Trophoblast cell (in vitro differentiated cells and primary cell): ENCODE measurements around the gene C3orf70.

Source experiments
- DNase-seq, 2 donors: peaks; one replicate each; pipeline ENCODE4 v3.0.0-alpha.2; 2016
- H2AFZ ChIP-seq: 2 replicates; pipeline ENCODE4 v1.6.1; 2013; ENCODE audit warnings: low read length, moderate library complexity, mild to moderate bottlenecking; ENCODE audit not compliant: insufficient read depth, poor library complexity
- H2AK5ac ChIP-seq: 2 replicates; pipeline ENCODE4 v1.6.1; 2013; ENCODE audit warnings: mild to moderate bottlenecking, low read length
- H2BK120ac ChIP-seq: 2 replicates; pipeline ENCODE4 v1.6.1; 2013; ENCODE audit warnings: low read length, mild to moderate bottlenecking, moderate library complexity; ENCODE audit not compliant: insufficient read depth, poor library complexity
- H2BK12ac ChIP-seq: 2 replicates; pipeline ENCODE4 v1.6.1; 2013; ENCODE audit warnings: mild to moderate bottlenecking, low read length, moderate library complexity
- H2BK5ac ChIP-seq: 2 replicates; pipeline ENCODE4 v1.6.1; 2013; ENCODE audit warnings: low read length, low read depth, moderate library complexity, mild to moderate bottlenecking; ENCODE audit not compliant: poor library complexity
- H3K14ac ChIP-seq: 2 replicates; pipeline ENCODE4 v1.6.1; 2013; ENCODE audit warnings: mild to moderate bottlenecking, low read length
- H3K18ac ChIP-seq: 2 replicates; pipeline ENCODE4 v1.6.1; 2013; ENCODE audit warnings: mild to moderate bottlenecking, low read length
- H3K23ac ChIP-seq: 2 replicates; pipeline ENCODE4 v1.6.1; 2013; ENCODE audit warnings: low read length
- H3K27ac ChIP-seq: 2 replicates; pipeline ENCODE4 v1.5.1; 2013; ENCODE audit warnings: low read depth, mild to moderate bottlenecking, inconsistent platforms, low read length, moderate library complexity
- H3K27me3 ChIP-seq: 2 replicates; pipeline ENCODE4 v1.6.1; 2013; ENCODE audit warnings: inconsistent platforms, mild to moderate bottlenecking, low read length, moderate library complexity; ENCODE audit not compliant: insufficient read depth
- H3K36me3 ChIP-seq, 2 experiments: 1 replicate in 1 of 2; 2 replicates in 1 of 2; pipeline ENCODE4 v1.6.1; 2013; ENCODE audit warnings: low read length in 2 of 2, mild to moderate bottlenecking in 2 of 2, moderate library complexity in 1 of 2; ENCODE audit not compliant: insufficient read depth in 2 of 2, control insufficient read depth in 1 of 2
- H3K4ac ChIP-seq: 2 replicates; pipeline ENCODE4 v1.6.1; 2013; ENCODE audit warnings: low read depth, mild to moderate bottlenecking, low read length, moderate library complexity
- H3K4me1 ChIP-seq, 2 experiments: 1 replicate in 1 of 2; 2 replicates in 1 of 2; pipeline ENCODE4 v1.6.1; 2013; ENCODE audit warnings: low read length in 2 of 2, mild to moderate bottlenecking in 2 of 2, moderate library complexity in 1 of 2; ENCODE audit not compliant: insufficient read depth in 2 of 2, control insufficient read depth in 1 of 2
- H3K4me2 ChIP-seq: 2 replicates; pipeline ENCODE4 v1.6.1; 2013; ENCODE audit warnings: inconsistent platforms, mild to moderate bottlenecking, low read length, moderate library complexity
- H3K4me3 ChIP-seq: 2 replicates; pipeline ENCODE4 v1.5.1; 2013; ENCODE audit warnings: mild to moderate bottlenecking, low read depth, low read length, inconsistent platforms
- H3K79me1 ChIP-seq: one replicate; pipeline ENCODE4 v1.6.1; 2013; ENCODE audit warnings: low read length
- H3K79me2 ChIP-seq: 2 replicates; pipeline ENCODE4 v1.6.1; 2013; ENCODE audit warnings: low read length, mild to moderate bottlenecking; ENCODE audit not compliant: control insufficient read depth, insufficient read depth, poor library complexity
- H3K9ac ChIP-seq: 2 replicates; pipeline ENCODE4 v1.6.1; 2013; ENCODE audit warnings: mild to moderate bottlenecking, low read length
- H3K9me3 ChIP-seq: 2 replicates; pipeline ENCODE4 v1.6.1; 2013; ENCODE audit warnings: low read depth, mild to moderate bottlenecking, control low read depth, inconsistent platforms, low read length; ENCODE audit not compliant: insufficient read depth
- H4K12ac ChIP-seq: 2 replicates; pipeline ENCODE4 v1.6.1; 2013; ENCODE audit warnings: low read depth, mild to moderate bottlenecking, low read length, moderate library complexity
- H4K8ac ChIP-seq: 2 replicates; pipeline ENCODE4 v1.6.1; 2013; ENCODE audit warnings: low read depth, mild to moderate bottlenecking, low read length, moderate library complexity
- H4K91ac ChIP-seq: one replicate; pipeline ENCODE4 v1.6.1; 2013; ENCODE audit warnings: low read depth, mild to moderate bottlenecking, low read length, moderate library complexity
- WGBS: extraction: QIAGEN DNeasy Blood & Tissue Kit; methylation state at CpG from one replicate; pipeline ENCODE4 v1.1.7; 2013; ENCODE audit warnings: missing lambda C conversion rate; ENCODE audit not compliant: insufficient read length, insufficient coverage; ENCODE audit errors: extremely low coverage; 5-methylcytosine and 5-hydroxymethylcytosine counted together

Gene C3orf70

DNA sequence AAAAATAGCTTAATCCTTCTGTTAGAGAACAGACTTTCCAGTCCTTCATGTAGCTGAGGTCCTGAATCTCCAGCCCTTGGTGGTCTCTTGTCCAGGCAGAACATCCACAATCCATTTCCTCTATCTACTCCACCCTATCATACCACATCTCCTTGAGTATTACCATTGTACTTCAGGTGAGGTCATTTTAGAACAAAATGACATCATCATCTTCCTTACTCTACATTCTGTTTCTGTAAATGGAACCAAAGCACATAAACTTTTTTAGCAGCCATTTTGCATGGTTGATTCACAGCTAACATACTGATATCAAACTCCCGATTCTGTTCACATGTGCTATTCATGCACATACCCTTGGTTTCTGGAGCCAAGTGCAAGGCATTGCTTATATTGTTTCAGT lies 112.4 kb downstream of the C3orf70 start:
- no peak overlapping the region for H4K12ac ChIP-seq

DNA sequence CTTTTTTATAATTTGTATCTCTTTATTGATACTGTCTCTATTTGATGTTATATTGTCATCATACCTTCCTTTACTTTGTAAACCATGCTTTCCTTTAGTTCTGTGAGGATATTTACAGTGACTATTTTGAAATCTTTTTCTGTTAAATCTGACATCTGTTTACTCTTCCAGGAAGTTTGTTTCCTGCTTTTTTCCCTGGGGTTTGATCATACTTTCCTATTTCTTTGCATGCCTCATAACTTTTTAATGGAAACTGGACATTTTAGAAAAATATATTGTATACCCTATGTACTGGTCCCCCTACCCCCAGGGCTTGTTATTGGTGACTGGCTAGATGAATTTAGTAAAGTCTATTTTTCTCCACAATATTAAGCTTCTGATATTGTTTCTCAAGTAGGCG lies 115.1 kb downstream of the C3orf70 start:
- Histone ChIP-seq H3K27ac (no peak overlapping the region), H4K12ac (no peak overlapping the region), H3K9ac (no peak overlapping the region), H2BK120ac (no peak overlapping the region), H3K23ac (no peak overlapping the region), H3K9me3 (no peaks in the 10 kb centered on the region), H3K4me2 (no peak overlapping the region), H2BK5ac (no peak overlapping the region), H3K4me1 (no peaks in the 10 kb centered on the region), H3K36me3 (no peaks in the 10 kb centered on the region), H4K8ac (no peak overlapping the region), H3K4me3 (no peak overlapping the region), H3K14ac (no peak overlapping the region), H3K79me2 (no peaks in the 10 kb centered on the region), H2BK12ac (no peak overlapping the region), H4K91ac (no peak overlapping the region), H3K79me1 (no peaks in the 10 kb centered on the region), H3K27me3 (no peaks in the 10 kb centered on the region), H2AK5ac (no peak overlapping the region), H3K4ac (no peak overlapping the region), H2AFZ (no peak overlapping the region), H3K18ac (no peak overlapping the region)
- no CpG with 5 or more reads among the region's 1 CpG for WGBS
- no peak for DNase-seq

More for the DNA sequence above, 112.4 kb downstream of the C3orf70 start:
- no peaks in the 10 kb centered on the region for H3K4me1 ChIP-seq
- H3K79me2 ChIP-seq, result no peaks in the 10 kb centered on the region
- no peak overlapping the region for H3K27ac ChIP-seq
- no peak overlapping the region for H3K9ac ChIP-seq
- no peak overlapping the region for H3K4me3 ChIP-seq
- WGBS, result no CpG with 5 or more reads among the region's 1 CpG
- H3K4ac ChIP-seq, result no peak overlapping the region
- H2BK120ac ChIP-seq, result no peak overlapping the region
- no peak overlapping the region for H3K4me2 ChIP-seq
- no peak overlapping the region for H3K23ac ChIP-seq
- H3K14ac ChIP-seq, result no peak overlapping the region
- DNase-seq, result no peak
- no peaks in the 10 kb centered on the region for H3K9me3 ChIP-seq
- H3K79me1 ChIP-seq, result no peaks in the 10 kb centered on the region
- H2AK5ac ChIP-seq, result no peak overlapping the region
- H4K91ac ChIP-seq, result no peak overlapping the region
- H4K8ac ChIP-seq, result no peak overlapping the region
- H2AFZ ChIP-seq, result no peak overlapping the region
- H3K27me3 ChIP-seq, result no peaks in the 10 kb centered on the region
- no peak overlapping the region for H2BK5ac ChIP-seq
- no peaks in the 10 kb centered on the region for H3K36me3 ChIP-seq
- H2BK12ac ChIP-seq, result no peak overlapping the region
- H3K18ac ChIP-seq, result no peak overlapping the region

DNA sequence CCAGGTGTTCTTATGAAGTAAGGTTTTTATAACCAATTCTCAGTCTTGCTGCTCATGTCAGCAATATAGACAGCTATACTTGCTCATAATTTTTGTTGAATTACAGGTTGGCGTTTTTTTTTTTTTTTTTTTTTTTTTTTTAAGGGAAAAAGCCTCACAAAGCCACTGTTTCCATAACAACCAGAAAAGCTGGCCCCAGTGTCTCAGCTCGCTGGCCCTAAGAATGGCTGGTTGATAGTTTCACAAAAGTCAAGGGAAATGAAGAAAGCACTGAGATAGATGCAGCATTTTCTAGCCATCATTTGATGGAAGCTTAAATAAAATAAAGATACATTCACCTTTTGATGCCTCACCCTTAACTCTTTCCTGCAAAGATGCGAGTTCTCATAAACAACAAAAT lies 121.9 kb downstream of the C3orf70 start:
- H3K14ac ChIP-seq, result no peak overlapping the region
- H2BK12ac ChIP-seq, result no peak overlapping the region
- H3K4me2 ChIP-seq, result no peak overlapping the region
- H2AFZ ChIP-seq, result no peak overlapping the region
- no peak overlapping the region for H4K12ac ChIP-seq
- no peaks in the 10 kb centered on the region for H3K79me1 ChIP-seq
- DNase-seq, result no peak
- no peak overlapping the region for H4K8ac ChIP-seq
- no peak overlapping the region for H3K4me3 ChIP-seq
- H3K79me2 ChIP-seq, result no peaks in the 10 kb centered on the region
- H3K4ac ChIP-seq, result no peak overlapping the region
- no peaks in the 10 kb centered on the region for H3K4me1 ChIP-seq
- no peak overlapping the region for H3K18ac ChIP-seq
- H3K27ac ChIP-seq, result no peak overlapping the region
- H2BK5ac ChIP-seq, result no peak overlapping the region
- H3K9ac ChIP-seq, result no peak overlapping the region
- H2AK5ac ChIP-seq, result no peak overlapping the region
- H3K9me3 ChIP-seq, result no peaks in the 10 kb centered on the region
- WGBS, result no CpG with 5 or more reads among the region's 3 CpGs
- H2BK120ac ChIP-seq, result no peak overlapping the region
- H3K36me3 ChIP-seq, result no peaks in the 10 kb centered on the region
- H4K91ac ChIP-seq, result no peak overlapping the region
- no peak overlapping the region for H3K23ac ChIP-seq
- H3K27me3 ChIP-seq, result no peaks in the 10 kb centered on the region

DNA sequence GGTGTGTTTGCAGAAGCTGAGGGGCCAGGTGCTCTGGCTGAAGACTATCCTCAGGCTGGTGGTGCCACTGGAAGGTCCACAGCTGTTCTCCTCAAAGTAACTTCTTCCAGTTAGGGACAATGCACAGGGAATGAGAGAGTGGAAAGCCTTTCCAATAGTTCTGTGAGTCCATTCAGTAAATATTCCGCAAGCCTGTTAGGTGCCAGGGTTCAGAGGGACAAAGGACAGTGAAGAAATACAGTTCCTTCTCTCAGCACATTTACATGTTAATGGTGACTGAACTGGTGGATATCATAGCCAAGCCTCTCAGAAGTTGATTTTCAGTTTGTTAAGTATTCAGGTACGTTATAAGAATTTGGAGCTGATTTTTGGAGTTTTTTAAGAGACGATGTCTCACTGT lies 122.5 kb downstream of the C3orf70 start:
- Histone ChIP-seq H3K9me3 (no peaks in the 10 kb centered on the region), H3K23ac (no peak overlapping the region), H3K36me3 (no peaks in the 10 kb centered on the region), H2BK12ac (no peak overlapping the region), H2BK5ac (no peak overlapping the region), H3K27ac (no peak overlapping the region), H3K79me1 (no peaks in the 10 kb centered on the region), H3K27me3 (no peaks in the 10 kb centered on the region), H3K4me1 (no peaks in the 10 kb centered on the region), H4K12ac (no peak overlapping the region), H4K8ac (no peak overlapping the region), H3K14ac (no peak overlapping the region), H3K4me3 (no peak overlapping the region), H3K9ac (no peak overlapping the region), H2AFZ (no peak overlapping the region), H3K4ac (no peak overlapping the region), H3K4me2 (no peak overlapping the region), H2AK5ac (no peak overlapping the region), H3K79me2 (no peaks in the 10 kb centered on the region), H4K91ac (no peak overlapping the region), H2BK120ac (no peak overlapping the region), H3K18ac (no peak overlapping the region)
- WGBS, result no CpG with 5 or more reads among the region's 3 CpGs
- no peak for DNase-seq
